IPS-NIHi11 (cell line): ENCODE measurements around the gene MSANTD4.
"Not testable (repeated sequence)": the region's sequence is repeated elsewhere in the genome, so short reads cannot be mapped to it uniquely, and the experiment has no call there.

Experiments used
- DNase-seq: peaks from one replicate; pipeline ENCODE4 v3.0.0; 2012; ENCODE audit warnings: mixed read lengths, low spot score

Gene MSANTD4

DNA sequence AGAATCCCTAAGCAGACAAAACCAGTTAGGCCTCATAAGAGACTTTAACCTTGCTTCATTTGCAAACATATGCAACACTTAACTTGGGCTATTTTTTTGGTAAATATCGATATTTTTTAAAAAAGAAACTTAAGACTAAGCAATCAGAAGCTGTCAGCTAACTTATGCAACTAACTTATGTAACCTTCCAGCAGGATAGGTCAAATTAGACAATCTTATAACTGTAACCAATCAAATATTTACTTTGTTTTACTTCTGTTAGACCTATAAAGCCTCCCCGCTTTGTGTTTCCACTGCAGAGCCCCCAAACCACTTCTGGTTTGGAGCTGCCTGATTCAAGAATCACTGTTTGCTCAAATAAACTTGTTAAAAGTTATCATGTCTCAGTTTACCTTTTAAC is 8.0 kb downstream of the MSANTD4 start:
- no peak for DNase-seq

DNA sequence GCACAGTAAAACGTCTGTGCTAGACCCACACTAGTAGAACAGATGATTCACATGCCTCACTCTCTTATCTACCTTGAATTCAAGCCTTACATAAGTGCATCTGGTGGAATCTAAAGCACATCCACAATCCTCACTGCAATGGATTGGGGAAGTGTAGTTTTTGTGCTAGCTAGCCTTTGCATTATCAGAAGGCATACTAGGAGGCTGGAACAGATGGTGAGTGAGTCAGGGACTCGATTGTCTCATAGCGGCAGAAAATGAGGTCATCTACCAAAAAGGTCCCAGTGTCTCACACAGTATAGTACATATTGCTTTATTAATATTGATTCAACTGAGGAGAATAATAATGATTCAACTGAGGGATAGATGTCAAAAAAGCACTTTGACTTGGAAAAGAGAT is 9.3 kb downstream of the MSANTD4 start:
- DNase-seq, result no peak

DNA sequence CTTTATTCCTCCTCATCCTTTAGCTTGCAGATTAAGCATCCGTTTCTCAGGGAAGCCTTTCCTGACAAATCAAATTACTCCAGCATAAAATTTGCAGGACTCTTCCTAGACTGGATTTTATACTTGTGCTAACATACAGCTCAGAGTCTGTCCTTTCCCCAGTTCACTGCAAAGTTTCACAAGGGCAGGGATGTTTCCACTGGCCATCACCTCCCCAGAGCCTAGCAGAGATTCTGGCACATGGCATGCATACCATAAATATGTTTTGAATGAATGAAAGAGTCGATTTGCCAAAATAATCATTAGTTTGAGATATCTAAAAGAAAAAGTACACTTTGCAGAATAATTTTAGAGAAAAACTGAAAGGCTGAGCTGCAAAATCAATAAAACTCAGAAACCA is 10.6 kb downstream of the MSANTD4 start:
- DNase-seq, result no peak

DNA sequence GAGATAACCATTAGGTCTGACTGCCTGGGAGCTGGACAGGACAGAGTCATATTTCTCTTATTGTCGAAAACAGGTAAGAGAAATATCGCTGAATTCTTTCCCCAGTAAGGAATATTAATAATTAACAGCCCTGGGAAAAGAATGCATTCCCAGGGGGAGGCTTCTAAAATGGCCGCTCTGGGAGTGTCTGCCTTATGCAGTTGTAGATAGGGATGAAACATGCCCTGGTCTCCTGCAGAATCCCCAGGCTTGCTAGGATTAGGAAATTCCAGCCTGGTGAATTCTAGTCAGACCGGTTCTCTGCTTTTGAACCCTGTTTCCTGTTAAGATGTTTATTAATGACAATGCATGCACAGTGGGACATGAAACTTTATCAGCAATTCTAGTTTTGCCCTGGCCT is 18.9 kb downstream of the MSANTD4 start:
- not testable (repeated sequence) for DNase-seq

DNA sequence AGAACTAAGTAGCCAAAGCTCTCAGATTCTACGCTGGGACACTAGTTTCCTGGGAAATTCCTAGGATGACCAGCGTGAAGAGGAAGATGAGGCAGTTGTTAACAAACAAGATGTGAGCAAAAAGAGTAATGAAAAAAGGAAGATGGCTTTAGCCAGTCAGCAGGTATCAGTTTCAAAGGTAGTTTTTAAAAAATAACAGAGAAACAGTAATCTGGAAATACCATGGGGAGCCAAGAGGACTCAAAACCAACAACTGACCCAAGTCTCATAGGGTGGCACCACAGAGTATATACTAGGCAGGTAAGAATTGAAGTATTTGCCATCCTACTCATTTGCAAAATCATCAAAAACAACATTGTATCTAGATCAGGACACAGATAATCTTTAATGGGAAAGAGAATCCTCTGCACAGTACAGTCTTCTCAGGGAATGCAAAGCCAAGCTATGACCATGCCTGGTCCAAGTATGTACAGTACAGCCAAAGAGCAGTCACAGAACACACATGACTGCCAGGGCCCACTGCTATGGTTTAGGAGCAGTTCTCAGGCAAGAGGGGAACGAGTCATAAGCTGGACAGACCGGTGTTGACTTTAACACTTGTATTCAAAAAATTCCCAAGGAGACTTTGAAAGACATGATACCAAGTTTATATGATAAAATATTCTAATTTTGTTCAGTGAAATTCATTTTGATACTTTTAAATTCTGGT is 20.6 kb downstream of the MSANTD4 start:
- no peak for DNase-seq

DNA sequence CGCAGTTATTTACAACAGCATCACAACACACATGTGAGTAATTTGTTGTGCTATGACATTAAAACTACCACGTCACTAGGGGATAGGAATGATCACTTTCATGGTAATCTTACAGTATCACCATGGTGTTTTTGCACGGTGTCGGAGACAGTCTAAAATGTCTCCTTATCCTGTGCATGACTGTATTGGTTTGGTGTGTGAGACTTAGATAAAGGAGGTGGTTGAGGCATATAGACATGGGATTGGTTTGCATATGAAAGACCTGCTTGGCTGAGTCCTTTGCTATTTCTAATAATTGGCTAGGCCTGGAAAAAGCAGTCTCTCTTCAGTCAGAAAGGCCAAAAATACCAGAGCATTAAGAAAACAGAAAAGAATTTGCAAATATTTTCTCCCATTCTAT is 30.2 kb downstream of the MSANTD4 start:
- no peak for DNase-seq

DNA sequence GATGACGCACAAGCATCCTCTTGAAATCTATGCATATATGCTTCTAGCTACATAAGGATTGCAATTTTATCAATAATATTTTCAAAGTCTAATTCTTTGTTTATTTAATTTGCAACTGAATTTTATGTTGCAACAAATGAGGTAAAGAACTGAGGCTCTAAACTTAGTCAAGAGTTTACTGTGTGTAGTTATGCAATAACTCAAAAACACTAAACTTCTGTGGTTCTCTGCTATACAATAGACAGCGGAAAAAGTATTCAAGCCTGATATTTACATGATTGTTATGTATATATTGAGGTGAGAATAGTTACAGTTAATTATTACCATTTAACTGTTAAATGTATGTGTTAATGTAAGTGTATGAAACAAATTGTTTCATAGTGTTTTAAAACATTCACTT is 32.9 kb downstream of the MSANTD4 start:
- DNase-seq, result no peak

DNA sequence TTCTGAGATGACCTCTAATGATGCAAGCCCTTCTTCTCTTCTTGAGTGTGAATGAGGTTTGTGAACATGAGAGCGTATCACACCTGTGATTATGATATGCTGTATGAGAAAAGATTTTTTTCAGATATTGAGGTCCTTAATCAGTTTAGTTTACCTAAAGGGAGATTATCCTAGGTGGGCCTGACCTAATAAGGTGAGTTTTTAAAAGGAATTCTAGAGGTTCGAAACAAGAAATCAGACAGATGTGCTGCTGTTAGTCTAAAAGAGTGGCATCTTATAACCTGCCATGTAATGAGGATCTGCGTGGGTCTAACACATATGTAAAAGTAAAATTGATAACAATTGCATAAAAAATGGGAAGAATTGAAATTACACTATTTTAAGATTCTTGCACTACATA is 33.8 kb downstream of the MSANTD4 start:
- DNase-seq, result no peak

DNA sequence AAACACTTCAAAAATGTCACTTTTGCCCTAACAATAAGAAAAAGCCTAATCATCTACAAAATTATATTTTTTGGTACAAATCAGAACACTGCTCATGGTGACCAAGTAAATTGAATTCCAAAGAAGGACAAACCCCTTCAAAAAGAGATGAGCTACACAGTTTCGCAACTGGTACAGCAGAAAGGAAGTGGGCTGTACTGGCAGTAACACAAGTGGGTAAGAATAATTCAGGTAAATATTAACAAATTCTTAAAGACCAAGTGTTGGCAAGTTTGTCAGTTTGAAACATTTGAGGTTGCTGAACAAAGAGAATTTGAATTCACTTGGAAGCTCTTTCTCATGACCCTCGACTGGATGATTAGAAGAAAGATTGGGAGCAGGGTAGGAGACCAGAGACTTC is 35.5 kb downstream of the MSANTD4 start:
- no peak for DNase-seq

DNA sequence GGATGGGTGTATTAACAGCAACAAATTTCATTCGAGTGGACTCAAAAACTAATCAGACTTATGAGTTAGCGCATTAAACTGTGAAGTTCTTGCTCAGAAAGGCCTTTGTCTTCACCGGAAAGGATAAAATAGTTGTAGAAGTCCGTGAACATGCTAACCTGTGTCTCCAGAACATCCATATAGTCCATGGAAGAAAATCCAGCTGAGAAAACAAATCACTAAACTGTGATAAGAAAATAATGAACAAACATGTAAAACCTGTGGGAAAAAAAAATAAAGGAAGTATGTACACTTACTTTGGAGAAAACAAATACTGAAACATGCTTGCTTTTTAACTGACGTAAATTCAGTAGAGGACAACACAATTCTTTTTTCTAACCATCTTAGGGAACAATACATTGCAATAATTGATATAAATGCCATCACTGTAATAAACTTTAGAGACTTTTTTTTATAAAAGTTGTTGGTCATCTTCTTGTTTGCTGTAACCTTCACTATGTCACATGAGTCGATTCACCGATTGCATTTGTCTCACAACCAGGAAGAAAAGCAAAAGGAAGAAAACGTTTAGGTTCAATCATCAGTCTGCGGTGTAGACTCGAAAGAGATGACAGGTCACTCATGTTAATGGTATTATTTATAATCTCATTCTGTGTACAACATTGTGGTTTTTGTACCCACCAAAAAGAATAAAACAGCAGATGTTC is 41.9 kb downstream of the MSANTD4 start:
- DNase-seq, result no peak

DNA sequence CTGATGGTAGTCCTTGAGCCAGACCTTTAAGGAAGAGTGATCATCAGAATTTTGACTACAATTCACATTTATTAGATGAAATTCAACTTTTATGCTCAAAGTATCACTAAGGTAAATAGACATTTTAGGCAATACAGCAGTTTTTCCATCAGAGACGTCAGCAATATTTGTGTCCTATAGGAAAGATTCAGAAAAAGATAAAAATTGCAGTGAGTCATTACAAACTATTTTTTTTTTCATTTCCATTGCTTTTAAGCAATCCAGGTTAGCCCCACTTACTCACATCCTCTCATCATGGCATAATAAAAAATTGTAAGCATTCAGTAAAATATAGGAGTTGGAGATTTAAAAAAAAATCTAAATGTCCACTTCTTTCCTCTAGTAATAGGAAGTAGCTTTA is 46.9 kb downstream of the MSANTD4 start:
- no peak for DNase-seq

DNA sequence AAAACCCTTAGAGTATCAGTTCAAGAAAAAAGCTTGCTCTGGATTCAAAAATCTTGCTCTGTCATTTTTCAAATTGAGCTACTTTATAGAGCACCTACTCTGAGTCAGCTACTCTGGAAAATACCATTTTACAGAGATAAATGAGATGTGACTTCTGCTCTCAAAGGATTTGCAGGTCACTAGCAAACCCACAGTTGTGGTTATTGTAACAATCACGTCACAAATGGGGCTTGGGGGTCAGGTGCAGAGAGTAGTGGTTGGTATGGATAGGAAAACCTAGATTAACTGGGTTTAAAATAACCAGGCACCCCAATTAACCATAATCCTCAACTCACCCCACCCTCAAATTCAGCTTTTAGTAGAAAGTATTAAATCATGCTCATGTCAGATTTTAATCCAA is 52.3 kb downstream of the MSANTD4 start:
- DNase-seq, result no peak

DNA sequence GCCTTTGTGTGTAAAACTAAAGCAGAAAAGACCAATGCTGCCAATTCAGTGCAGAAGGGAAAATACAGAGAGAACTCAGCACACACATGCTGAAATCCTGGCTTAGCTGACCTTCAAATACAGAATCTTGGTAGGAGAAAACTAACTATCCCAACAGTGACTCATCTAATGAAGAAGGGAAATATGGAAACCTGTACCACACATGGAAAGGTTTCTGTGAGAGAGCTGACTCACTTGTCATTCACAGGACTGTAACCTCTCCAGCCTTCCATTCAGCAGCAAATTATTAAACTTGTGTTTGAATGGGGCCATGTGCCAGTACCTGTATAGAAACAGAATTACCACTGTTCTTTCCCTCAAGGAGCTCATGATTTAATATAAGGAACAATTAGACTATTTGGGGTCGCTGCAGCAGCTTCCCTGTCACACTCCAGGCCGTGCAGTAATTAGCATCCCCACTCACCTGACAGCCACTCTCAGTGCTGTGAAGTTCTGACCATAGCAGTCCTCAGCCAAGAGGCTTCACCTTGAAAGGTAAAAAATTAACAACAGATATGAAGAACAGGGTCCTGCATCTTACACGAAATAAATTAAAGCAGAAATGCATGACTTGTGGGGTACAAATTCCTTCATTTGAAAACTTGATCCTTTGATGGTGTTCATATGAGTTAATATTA is 53.9 kb downstream of the MSANTD4 start:
- no peak for DNase-seq

DNA sequence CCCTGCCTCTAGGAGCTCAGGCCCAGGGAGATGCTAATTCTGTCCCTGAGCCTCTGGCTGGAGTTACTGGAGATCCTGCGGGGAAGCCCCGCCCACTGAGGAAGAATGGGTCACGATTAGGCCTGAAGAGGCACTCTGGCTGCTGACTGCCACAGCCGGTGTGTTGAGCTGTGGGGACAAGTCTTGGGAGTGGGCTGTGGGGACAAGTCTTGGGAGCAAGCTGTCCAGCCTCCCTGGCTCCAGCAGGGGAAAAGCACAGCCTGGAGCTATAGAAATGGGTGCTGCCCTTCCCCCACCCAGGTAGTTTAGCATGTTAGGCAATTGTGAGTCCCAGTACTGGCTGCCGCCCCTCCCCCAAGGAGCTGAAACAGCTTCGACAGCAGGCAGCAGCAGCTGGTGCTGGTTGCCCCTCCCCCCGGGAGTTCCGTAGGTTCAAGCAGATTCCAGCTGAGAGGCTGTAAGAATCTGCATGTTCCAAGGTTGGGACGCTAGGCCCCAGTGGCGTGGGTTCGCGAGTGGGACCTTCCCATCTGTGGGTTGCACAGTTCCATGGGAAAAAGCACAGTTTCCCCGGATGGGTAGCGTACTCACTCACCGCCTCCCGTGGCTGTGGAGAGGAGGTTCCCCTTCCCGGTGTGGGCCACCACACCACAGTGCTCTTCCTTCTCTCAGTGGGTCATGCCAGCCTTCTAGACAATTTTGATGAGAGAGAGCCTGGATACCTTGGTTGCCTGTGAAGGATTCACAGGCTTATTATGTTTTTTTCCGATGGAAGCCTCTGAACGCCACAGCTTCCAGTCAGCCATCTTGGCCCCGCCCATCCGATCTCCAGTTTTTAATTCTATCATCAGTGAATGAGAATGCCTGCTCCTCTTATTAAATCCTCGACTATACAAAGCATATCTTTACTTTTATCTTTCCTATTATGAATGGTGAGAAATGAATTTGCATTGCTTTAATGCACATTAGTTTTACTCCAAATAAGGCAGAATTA is 61.5 kb downstream of the MSANTD4 start:
- DNase-seq, result peak; percentile 59
